EL (cell line): ENCODE results near the gene LRRC74B.

ENCODE experiments used
- DNase-seq: peaks from one replicate; pipeline ENCODE4 v3.0.0-alpha.2; 2016

The LRRC74B gene

GRCh38 chr22:21105294-21105693, 59.5 kb downstream of the LRRC74B start:
- DNase-seq, result no peak

- DNase-seq, result no peak
Observed at GRCh38 chr22:21106000-21106399, 60.3 kb downstream of the LRRC74B start.

- DNase-seq, result no peak
Observed at GRCh38 chr22:21108379-21109115, 62.8 kb downstream of the LRRC74B start.
